HG02885 (cell line): ENCODE data around the gene FAM153A.
"Not testable (repeated sequence)": the region's sequence is repeated elsewhere in the genome, so short reads cannot be mapped to it uniquely, and the experiment has no call there.

Experiments used
- ATAC-seq: cut with Tn5 transposase; IDR thresholded peaks from one replicate; pipeline ENCODE4 v1.9.1; 2021; ENCODE audit warnings: mild to moderate bottlenecking; ENCODE audit not compliant: unreplicated experiment, poor library complexity

The FAM153A gene

DNA sequence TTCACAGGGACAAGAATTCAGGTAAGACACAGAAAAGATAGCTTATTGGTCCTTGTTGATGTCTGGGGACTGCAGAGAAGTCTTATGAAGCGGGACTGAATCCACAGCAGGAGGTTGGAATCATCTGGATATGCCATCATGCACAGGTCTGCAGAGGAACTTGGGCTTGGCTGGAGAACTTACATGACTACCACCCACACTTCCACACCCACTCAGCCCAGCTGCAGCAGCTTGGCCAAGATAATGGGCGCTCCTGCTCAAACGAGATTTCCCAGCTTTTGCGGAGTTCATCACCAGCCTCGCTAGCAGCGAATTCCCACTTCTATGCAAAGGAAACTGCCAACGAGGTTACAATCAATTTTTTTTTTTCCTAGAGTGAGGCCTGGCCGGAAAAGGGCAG is 21.7 kb downstream of the FAM153A start:
- ATAC-seq = not testable (repeated sequence)

GRCh38 chr5:177747354-177747753 is 35.3 kb downstream of the FAM153A start:
- ATAC-seq = not testable (repeated sequence)

- ATAC-seq = not testable (repeated sequence)
These were observed 57.8 kb downstream of the FAM153A start for GRCh38 chr5:177724858-177725257.

DNA sequence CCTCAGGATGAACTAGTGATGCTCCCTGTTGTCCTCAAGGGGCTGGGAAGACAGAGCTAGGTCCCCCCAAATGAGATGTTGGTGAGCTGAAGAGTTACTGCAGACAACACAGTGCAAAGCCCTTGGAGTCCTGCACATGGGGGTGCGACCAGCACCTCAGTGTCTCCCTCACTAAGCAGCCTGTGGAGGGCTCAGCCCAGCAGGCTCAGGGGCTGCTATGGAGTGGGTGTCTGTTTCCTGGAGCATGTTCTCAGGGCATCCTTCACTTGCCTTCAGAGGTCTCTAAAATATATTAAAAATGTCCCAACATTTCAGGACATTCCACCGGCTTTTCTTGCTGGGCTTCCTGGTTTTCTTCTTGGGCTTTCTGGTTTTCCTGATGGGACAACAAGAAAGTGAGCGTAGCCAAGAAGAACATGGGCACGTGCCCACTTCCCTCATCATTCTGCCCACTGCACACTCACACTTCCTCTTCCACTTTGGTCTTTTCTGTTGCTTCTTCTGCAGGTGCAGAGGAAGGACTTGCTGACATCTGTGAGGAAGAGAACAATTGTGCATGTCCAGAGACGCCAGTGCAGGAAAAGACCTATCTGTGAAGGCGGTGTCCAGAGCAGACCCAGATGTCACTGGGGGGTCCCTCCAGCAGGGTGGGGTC is 58.7 kb downstream of the FAM153A start:
- ATAC-seq = not testable (repeated sequence)

GRCh38 chr5:177722829-177723228 is 59.9 kb downstream of the FAM153A start:
- not testable (repeated sequence) for ATAC-seq

GRCh38 chr5:177719989-177720388 is 62.7 kb downstream of the FAM153A start:
- not testable (repeated sequence) for ATAC-seq

GRCh38 chr5:177715423-177715822 is 67.3 kb downstream of the FAM153A start:
- ATAC-seq = not testable (repeated sequence)

DNA sequence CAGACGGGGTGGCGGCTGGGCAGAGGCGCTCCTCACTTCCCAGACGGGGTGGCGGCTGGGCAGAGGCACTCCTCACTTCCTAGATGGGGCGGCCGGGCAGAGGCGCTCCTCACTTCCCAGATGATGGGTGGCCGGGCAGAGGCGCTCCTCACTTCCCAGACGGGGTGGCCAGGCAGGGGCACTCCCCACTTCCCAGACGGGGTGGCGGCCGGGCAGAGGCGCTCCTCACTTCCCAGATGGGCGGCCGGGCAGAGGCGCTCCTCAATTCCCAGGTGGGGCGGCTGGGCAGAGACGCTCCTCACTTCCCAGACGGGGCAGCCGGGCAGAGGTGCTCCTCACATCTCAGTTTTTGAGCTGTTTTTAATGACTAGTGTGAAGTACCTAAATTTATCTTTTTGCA is 86.6 kb downstream of the FAM153A start:
- not testable (repeated sequence) for ATAC-seq

DNA sequence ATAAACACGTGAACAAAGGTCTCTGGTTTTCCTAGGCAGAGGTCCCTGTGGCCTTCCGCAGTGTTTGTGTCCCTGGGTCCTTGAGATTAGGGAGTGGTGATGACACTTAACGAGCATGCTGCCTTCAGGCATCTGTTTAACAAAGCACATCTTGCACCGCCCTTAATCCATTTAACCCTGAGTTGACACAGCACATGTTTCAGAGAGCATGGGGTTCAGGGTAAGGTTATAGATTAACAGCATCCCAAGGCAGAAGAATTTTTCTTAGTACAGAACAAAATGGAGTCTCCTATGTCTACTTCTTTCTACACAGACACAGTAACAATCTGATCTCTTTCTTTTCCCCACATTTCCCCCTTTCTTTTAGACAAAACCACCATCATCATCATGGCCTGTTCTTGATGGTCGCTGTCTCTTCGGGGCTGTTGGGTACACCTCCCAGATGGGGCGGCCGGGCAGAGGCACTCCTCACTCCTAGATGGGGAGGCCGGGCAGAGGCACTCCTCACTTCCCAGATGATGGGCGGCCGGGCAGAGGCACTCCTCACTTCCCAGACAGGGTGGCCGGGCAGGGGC is 87.3 kb downstream of the FAM153A start:
- not testable (repeated sequence) for ATAC-seq

- ATAC-seq = not testable (repeated sequence)
These were observed 88.2 kb downstream of the FAM153A start for GRCh38 chr5:177694518-177694835.

DNA sequence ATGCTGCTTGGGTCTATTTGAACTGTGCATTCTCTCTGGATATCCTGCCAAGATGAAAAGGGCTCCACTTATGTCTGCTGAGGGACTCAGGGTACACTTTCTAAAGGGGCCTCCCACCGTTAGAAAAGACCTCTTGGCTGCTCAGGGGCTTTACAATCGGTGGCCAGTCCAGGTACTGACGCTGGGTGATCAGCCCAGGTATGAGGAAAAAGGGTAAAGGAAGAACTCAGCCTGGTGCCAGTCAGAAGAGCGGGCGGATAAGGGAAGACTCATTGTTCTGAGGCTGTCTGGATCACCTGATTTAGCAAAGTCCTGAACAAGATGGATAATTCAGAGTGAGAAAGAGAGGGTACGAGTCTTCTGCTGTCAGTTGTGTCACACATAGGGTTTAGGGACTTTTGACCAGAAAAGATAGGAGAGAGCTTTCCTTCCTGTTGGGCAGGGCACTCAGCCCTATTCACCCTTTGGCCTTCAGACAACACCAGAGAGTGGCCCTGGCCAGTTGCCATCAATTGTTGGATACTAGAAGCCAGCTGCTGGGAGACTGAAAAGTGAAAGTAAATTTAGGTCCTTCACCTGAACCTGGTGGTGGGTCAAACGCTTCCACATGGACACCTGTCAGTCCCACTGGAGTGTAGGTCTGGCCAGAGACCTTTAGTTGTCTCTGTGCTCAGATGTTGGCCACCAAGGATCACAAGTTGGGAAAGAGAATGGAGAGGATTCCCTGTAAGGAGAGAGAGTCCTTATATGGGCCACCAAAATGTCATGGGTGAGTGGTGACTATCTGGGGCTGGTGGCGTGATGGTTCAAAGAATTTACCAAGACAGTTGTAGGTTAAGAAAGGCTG is 88.8 kb downstream of the FAM153A start:
- ATAC-seq = not testable (repeated sequence)

DNA sequence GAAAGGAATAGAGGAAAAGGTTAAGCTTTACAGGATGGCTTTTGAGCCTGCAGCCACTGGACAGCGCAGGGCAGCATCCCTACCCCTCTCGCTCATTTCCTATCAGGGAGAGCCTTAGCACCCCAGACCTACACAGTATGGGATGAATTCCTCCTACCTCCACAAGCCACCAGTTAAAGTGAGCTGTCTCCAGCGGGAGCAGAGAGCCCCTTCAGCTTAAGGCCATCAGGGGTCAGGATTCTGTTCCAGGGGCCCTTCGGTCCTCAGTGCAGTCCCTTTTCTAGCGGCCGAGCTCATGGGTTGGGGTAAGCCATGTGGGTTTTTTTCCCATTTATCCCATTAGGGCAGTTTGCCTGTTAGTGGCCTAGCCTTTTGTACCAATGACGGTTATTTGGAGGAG is 89.7 kb downstream of the FAM153A start:
- not testable (repeated sequence) for ATAC-seq

- ATAC-seq = not testable (repeated sequence)
These were observed 90.2 kb downstream of the FAM153A start for GRCh38 chr5:177692507-177692906.

DNA sequence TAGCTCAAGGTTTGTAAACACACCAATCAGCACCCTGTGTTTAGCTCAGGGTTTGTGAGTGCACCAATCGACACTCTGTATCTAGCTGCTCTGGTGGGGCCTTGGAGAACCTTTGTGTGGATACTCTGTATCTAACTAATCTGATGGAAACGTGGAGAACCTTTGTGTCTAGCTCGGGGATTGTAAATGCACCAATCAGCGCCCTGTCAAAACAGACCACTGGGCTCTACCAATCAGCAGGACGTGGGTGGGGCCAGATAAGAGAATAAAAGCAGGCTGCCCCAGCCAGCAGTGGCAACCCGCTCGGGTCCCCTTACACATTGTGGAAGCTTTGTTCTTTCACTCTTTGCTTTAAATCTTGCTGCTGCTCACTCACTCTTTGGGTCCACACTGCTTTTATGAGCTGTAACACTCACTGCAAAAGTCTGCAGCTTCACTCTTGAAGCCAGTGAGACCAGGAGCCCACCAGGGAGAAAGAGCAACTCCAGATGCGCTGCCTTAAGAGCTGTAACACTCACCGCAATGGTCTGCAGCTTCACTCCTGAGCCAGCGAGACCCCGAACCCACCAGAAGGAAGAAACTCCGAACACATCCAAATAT is 93.6 kb downstream of the FAM153A start:
- not testable (repeated sequence) for ATAC-seq

- not testable (repeated sequence) for ATAC-seq
These were observed 94.6 kb downstream of the FAM153A start for GRCh38 chr5:177688091-177688490.

GRCh38 chr5:177681920-177682319 is 100.8 kb downstream of the FAM153A start:
- ATAC-seq = not testable (repeated sequence)
